Gastrocnemius medialis (tissue), 4 donors: Measurements from ENCODE around the gene LGALS7B. TPM values are rescaled to one million over a fixed set of nuclear protein-coding genes. Genes with fewer than 3 reads are reported as not detected.

Experiments
- ATAC-seq, 2 donors: fragments of 150-250 bp; one replicate each; pipeline ENCODE4 v1.9.1; 2016
- DNase-seq, 2 donors: peaks; one replicate each; pipeline ENCODE4 v3.0.0-alpha.2; 2019
- H3K27ac ChIP-seq, 4 donors: fragments of 200-600 bp; sonication (generic); 1 replicate in 1 of 4; 2 replicates in 3 of 4; pipeline ENCODE4 v1.5.1; 2016 to 2018; ENCODE audit warnings: mild to moderate bottlenecking in 2 of 4, moderate library complexity in 1 of 4
- H3K27me3 ChIP-seq, 3 donors: fragments of 200-600 bp; sonication (generic) in 2 of 3; 1 replicate in 1 of 3; 2 replicates in 2 of 3; pipeline versions ENCODE4 v1.5.1 to v1.6.0; 2016 to 2019; ENCODE audit warnings: mild to moderate bottlenecking in 1 of 3, moderate library complexity in 1 of 3
- H3K36me3 ChIP-seq, 2 donors: fragments of 200-600 bp; sonication (generic) in 1 of 2; one replicate each; pipeline ENCODE4 v1.5.1; 2017 to 2018
- H3K4me1 ChIP-seq, 2 donors: fragments of 200-600 bp; sonication (generic) in 1 of 2; one replicate each; pipeline ENCODE4 v1.5.1; 2016 to 2017; ENCODE audit warnings: mild to moderate bottlenecking in 2 of 2
- H3K4me3 ChIP-seq, 4 donors: fragments of 200-600 bp; sonication (generic) in 3 of 4; 1 replicate in 1 of 4; 2 replicates in 3 of 4; pipeline ENCODE4 v1.5.1; 2016 to 2019; ENCODE audit warnings: mild to moderate bottlenecking in 2 of 4
- H3K9me3 ChIP-seq, 3 donors: fragments of 200-600 bp; sonication (generic) in 2 of 3; 1 replicate in 1 of 3; 2 replicates in 2 of 3; pipeline ENCODE4 v1.5.1; 2016 to 2019
- POLR2A ChIP-seq, 2 donors: fragments of 450-650 bp; IDR thresholded peaks; one replicate each; pipeline ENCODE4 v1.6.1; 2017; ENCODE audit warnings: antibody characterized with exemption in 2 of 2, mild to moderate bottlenecking in 2 of 2, moderate library complexity in 2 of 2
- in situ Hi-C, 4 donors: fragments of 200-750 bp; cut with MboI; loops; one replicate each; pipeline versions ENCODE4 v1.15.0 to v1.8.0; 2017; ENCODE audit warnings: low sequenced_read_pairs in 4 of 4
- intact Hi-C: fragments of 100-400 bp; cut with DNase I; formaldehyde crosslinking; loops from one replicate; pipeline ENCODE4 v1.15.1; 2023; ENCODE audit warnings: low total_unique reads
- total RNA-seq, 4 donors: library from RNA; depleted of rRNA; stranded (reverse); fragments of >200 nt; gene quantifications; one replicate each; pipeline versions ENCODE4 v1.1.0 to v1.2.3, GENCODE V29; 2016
- TF ChIP-seq, protein P1 (sequence below), 5 experiments: fragments of 450-650 bp in 3 of 5; fragments of 200-600 bp in 2 of 5; sonication (generic) in 2 of 5; IDR thresholded peaks in 4 of 5; conservative IDR thresholded peaks in 1 of 5; 1 replicate in 4 of 5; 2 replicates in 1 of 5; pipeline ENCODE4 v1.5.1; 2016 to 2019; ENCODE audit warnings: antibody characterized with exemption in 5 of 5, mild to moderate bottlenecking in 3 of 5, moderate library complexity in 3 of 5

Gene LGALS7B
- total RNA-seq, 4 donors from 2014 or later, result not detected

DNA sequence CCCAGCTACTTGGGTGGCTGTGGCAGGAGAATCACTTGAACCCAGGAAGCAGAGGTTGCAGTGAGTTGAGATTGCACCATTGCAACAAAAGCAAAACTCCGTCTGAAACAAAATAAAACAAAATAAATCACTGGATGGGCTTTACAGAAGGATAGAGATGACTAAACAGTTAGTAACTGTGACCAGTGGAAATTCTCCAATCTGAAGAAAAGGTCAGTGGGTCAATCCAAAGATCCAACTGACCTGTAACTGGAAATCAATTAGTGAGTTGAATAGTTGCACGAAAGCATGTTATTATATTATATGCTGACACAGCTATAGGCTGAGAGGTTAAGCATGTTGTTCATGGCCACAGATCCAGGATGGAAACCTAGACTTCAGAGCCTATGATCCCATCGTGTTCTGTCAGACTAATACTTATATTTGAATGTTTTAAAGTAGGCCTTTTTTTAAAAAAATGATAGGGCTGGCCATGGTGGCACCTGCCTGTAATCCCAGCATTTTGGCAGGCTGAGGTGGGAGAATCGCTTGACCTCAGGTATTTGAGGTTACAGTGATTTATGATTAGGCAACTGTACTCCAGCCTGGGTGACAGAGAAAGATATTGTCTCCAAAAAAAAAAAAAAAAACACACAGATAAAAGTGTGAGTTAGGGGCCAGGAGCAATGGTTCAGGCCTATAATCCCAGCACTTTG, 41.2 kb downstream of the LGALS7B start:
- in situ Hi-C loops, result loop anchor here in 2 of 4 donors (10.0 to 25.0 kb wide), 3 partner anchors 75 to 443 kb away; partner anchors contain the start of genes ACTN4 (in 1 of the 2), GGN (in 1 of the 2) and SPRED3 (in 1 of the 2)
- Histone ChIP-seq H3K27ac (peak overlapping the region; percentile 91 to 100 (median 98)), H3K9me3 (no peaks in the 10 kb centered on the region), H3K27me3 (no peaks in the 10 kb centered on the region), H3K36me3 (peaks cover 0 to 29% of the 10 kb centered on the region in 2 donors), H3K4me1 (peaks cover 48 to 62% of the 10 kb centered on the region in 2 donors), H3K4me3 (peak overlapping the region; percentile 63 to 83 (median 74))
- ATAC-seq, result no peak
- intact Hi-C loops, result loop anchor here (2.0 to 10.0 kb wide), 5 partner anchors 61 to 575 kb away; partner anchors contain the start of genes MRPS12, RYR1, SARS2 and ZFP36
- DNase-seq, result no peak
- TF ChIP-seq, protein P1, sequence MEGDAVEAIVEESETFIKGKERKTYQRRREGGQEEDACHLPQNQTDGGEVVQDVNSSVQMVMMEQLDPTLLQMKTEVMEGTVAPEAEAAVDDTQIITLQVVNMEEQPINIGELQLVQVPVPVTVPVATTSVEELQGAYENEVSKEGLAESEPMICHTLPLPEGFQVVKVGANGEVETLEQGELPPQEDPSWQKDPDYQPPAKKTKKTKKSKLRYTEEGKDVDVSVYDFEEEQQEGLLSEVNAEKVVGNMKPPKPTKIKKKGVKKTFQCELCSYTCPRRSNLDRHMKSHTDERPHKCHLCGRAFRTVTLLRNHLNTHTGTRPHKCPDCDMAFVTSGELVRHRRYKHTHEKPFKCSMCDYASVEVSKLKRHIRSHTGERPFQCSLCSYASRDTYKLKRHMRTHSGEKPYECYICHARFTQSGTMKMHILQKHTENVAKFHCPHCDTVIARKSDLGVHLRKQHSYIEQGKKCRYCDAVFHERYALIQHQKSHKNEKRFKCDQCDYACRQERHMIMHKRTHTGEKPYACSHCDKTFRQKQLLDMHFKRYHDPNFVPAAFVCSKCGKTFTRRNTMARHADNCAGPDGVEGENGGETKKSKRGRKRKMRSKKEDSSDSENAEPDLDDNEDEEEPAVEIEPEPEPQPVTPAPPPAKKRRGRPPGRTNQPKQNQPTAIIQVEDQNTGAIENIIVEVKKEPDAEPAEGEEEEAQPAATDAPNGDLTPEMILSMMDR (IDR thresholded peaks at IDR 0.05 in 4 of 5, conservative IDR thresholded peaks at IDR 0.05 in 1 of 5), result no peak
- TF ChIP-seq POLR2A (IDR thresholded peaks at IDR 0.05), result no peak

DNA sequence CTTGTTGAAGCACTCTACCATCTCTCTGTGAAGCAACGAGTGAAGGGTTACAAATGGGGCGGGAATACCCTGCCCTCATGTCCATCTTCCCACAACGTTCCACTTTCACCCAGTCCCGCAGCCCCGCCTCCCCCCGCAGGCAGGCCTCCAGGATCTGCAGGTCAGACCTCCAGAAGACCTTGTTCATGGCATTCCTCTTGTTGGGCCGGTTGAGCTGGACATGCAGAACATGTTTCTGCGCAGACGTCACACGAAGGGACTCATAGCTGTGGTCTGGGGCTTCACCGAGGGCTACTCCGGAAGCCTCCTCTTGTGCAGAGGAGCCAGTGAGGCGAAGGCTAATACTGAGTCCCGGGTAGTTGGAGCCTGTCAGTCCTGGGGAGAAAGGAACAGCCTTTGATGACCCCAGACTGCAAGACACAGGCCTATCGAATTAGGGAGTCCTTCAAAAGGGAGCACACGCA, 42.2 kb downstream of the LGALS7B start:
- TF ChIP-seq POLR2A (IDR thresholded peaks at IDR 0.05), result no peak
- TF ChIP-seq, protein P1 (IDR thresholded peaks at IDR 0.05 in 4 of 5, conservative IDR thresholded peaks at IDR 0.05 in 1 of 5), result no peak
- Histone ChIP-seq H3K27me3 (no peaks in the 10 kb centered on the region), H3K27ac (peak overlapping the region; percentile 91 to 100 (median 98)), H3K36me3 (peaks cover 0 to 34% of the 10 kb centered on the region in 2 donors), H3K9me3 (no peaks in the 10 kb centered on the region), H3K4me1 (peaks cover 49 to 60% of the 10 kb centered on the region in 2 donors), H3K4me3 (peak overlapping the region; percentile 63 to 83 (median 74))
- intact Hi-C loops, result loop anchor here (1.0 to 10.0 kb wide), 7 partner anchors 18 to 574 kb away; partner anchors contain the start of genes HNRNPL, MRPS12, NFKBIB and RYR1
- DNase-seq (peak in 1 of 2 donors; percentile 81), ATAC-seq (peak; percentile 23 to 24)
- in situ Hi-C loops, result loop anchor here in 2 of 4 donors (10.0 to 25.0 kb wide), 3 partner anchors 74 to 444 kb away; partner anchors contain the start of genes ACTN4 (in 1 of the 2), GGN (in 1 of the 2) and SPRED3 (in 1 of the 2)

DNA sequence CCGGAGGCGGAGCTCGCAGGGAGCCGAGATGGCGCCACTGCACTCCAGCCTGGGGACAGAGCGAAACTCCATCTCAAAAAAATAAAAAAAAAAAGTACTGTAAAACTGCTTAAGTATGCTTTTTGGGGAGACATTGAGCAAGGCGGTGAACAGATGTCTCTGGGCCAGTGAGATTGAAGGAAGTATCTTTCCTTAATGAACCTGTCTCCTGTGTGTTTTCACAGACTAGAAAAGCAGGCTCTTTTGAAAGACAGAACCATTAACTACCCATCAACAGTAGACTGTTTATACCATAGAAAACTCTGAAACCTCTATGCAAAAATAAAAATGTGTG, 44.1 kb downstream of the LGALS7B start:
- peak overlapping the region; percentile 91 to 100 (median 98) for H3K27ac ChIP-seq
- in situ Hi-C loops, result loop anchor here in 2 of 4 donors (10.0 to 25.0 kb wide), 3 partner anchors 72 to 446 kb away; partner anchors contain the start of genes ACTN4 (in 1 of the 2), GGN (in 1 of the 2) and SPRED3 (in 1 of the 2)
- H3K27me3 ChIP-seq, result no peaks in the 10 kb centered on the region
- intact Hi-C loops, result loop anchor here (5.0 to 10.0 kb wide), 4 partner anchors 99 to 572 kb away; partner anchors contain the start of genes MRPS12, RYR1, SARS2 and ZFP36
- no peak for ATAC-seq
- peaks cover 54 to 58% of the 10 kb centered on the region in 2 donors for H3K4me1 ChIP-seq
- no peaks in the 10 kb centered on the region for H3K9me3 ChIP-seq
- DNase-seq, result no peak
- no peak overlapping the region for H3K4me3 ChIP-seq
- peaks cover 4 to 42% of the 10 kb centered on the region in 2 donors for H3K36me3 ChIP-seq
- TF ChIP-seq, protein P1 (IDR thresholded peaks at IDR 0.05 in 4 of 5, conservative IDR thresholded peaks at IDR 0.05 in 1 of 5), result no peak
- TF ChIP-seq POLR2A (IDR thresholded peaks at IDR 0.05), result no peak

DNA sequence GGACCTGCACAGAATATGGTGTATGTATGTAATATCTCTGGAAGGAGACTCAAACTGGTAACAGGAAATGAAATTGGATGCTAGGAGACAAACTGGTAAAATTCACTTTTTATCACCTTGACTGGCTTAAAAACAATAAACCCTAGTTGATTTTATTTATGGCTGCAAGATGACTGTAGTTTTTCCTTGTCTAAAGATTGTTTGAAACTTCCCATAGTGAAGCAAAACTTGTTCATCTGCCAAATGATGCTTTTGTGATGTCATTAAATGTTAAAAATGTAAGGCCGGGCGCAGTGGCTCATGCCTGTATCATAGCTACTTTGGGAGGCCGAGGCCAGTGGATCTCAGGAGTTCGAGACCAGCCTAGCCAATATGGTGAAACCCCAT, 45.1 kb downstream of the LGALS7B start:
- Histone ChIP-seq H3K36me3 (peaks cover 6 to 44% of the 10 kb centered on the region in 2 donors), H3K27me3 (no peaks in the 10 kb centered on the region), H3K9me3 (no peaks in the 10 kb centered on the region), H3K4me1 (peaks cover 63 to 64% of the 10 kb centered on the region in 2 donors), H3K4me3 (no peak overlapping the region), H3K27ac (peak overlapping the region; percentile 91 to 100 (median 98))
- in situ Hi-C loops (loop anchor here in 2 of 4 donors (10.0 to 25.0 kb wide), 3 partner anchors 71 to 447 kb away; partner anchors contain the start of genes ACTN4 (in 1 of the 2), GGN (in 1 of the 2) and SPRED3 (in 1 of the 2)), intact Hi-C loops (loop anchor here (5.0 to 10.0 kb wide), 4 partner anchors 98 to 571 kb away; partner anchors contain the start of genes MRPS12, RYR1, SARS2 and ZFP36)
- TF ChIP-seq, protein P1 (IDR thresholded peaks at IDR 0.05 in 4 of 5, conservative IDR thresholded peaks at IDR 0.05 in 1 of 5), result no peak
- no peak for TF ChIP-seq POLR2A (IDR thresholded peaks at IDR 0.05)
- DNase-seq (no peak), ATAC-seq (no peak)
